Upper lobe of right lung (tissue), 1 donor: ENCODE results near the gene NCKAP5. TPM values are rescaled to one million over a fixed set of nuclear protein-coding genes. Genes with fewer than 3 reads are reported as not detected.
A peak's percentile ranks its signal among the peaks of the same experiment; 100 is the strongest.

ENCODE experiments used
- ATAC-seq: fragments of 200-7000 bp; cut with Tn5 transposase; one replicate; pipeline ENCODE4 v1.9.1; 2020; ENCODE audit warnings: mild to moderate bottlenecking, moderate library complexity
- DNase-seq: peaks from one replicate; pipeline ENCODE4 v3.0.0-alpha.2; 2020
- H3K27ac ChIP-seq: fragments of 200-600 bp; one replicate; pipeline ENCODE4 v1.8.0; 2022
- H3K27me3 ChIP-seq: fragments of 200-600 bp; one replicate; pipeline ENCODE4 v1.8.0; 2022; ENCODE audit warnings: mild to moderate bottlenecking
- H3K36me3 ChIP-seq: fragments of 200-600 bp; one replicate; pipeline ENCODE4 v1.8.0; 2022
- H3K4me1 ChIP-seq: fragments of 200-600 bp; one replicate; pipeline ENCODE4 v1.8.0; 2022
- H3K4me3 ChIP-seq: fragments of 200-600 bp; one replicate; pipeline ENCODE4 v1.8.0; 2022; ENCODE audit warnings: mild to moderate bottlenecking
- H3K9me3 ChIP-seq: fragments of 200-600 bp; one replicate; pipeline ENCODE4 v1.8.0; 2022
- intact Hi-C: fragments of 100-400 bp; cut with DNase I; formaldehyde crosslinking; loops from one replicate; pipeline ENCODE4 v1.11.0; 2022
- total RNA-seq: library from RNA; stranded (reverse); fragmentation: NEBNext Ultra II Directional; extraction: Animal tissue kit (Norgen Biotek cat#: 25700); gene quantifications from one replicate; pipeline ENCODE4 v1.2.1, GENCODE V29; 2021
- TF ChIP-seq, protein P1 (sequence below): fragments of 200-600 bp; IDR thresholded peaks from one replicate; pipeline ENCODE4 v1.8.0; 2022; ENCODE audit warnings: antibody characterized with exemption
- donor health status: DM: no; HTN: yes; CAD: no; lungs with severe emphysema.

The NCKAP5 gene
- total RNA-seq, 1 donor from 2014 or later, result 40.8 TPM

DNA sequence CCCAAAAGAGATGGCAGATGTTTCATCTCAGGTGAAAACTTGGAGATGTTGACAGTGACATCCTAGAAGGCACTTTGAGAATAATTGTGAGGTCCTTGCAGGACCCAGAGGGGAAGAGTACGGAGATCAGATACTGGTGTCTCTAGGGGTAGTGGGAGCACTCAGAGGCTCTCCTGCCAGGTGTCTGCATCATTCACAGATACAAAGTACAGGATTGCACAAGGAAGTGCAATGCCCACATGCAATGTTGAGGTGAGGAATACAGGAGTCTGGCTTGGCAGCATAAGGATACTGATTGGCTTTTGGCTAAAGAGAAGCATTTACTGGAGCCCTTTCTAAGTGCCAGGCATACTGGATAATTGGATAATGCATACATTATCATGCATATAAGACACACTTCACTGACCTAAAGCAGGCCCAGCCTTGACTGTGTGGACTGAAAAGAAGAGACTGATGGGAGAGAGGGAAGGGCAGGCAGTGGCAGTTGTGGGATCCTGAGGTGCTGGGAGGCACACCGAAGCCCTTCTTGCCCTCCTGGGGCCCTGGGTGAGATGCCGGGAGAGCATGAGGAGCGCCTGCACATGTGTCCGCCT lies 31.0 kb upstream of the NCKAP5 start:
- ATAC-seq, result no peak

DNA sequence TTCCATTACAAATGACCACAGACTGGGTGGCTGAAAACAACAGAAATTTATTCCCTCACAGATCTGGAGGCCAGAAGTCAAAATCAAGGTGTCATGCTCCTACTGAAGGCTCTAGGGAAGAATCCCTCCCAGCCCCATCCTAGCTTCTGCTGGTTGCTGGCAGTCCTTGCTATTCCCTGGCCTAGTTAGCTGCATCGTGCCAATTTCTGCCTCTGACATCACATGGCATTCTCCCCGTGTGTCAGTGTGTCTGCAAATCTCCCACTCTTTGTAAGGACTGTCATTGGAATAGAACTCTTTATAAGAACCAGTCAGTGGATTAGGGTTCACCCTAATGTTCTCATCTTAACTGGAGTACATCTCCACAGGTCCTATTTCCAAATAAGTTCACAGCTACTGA lies 30.5 kb upstream of the NCKAP5 start:
- H3K36me3 ChIP-seq, result no peaks in the 10 kb centered on the region
- no peak overlapping the region for H3K4me3 ChIP-seq
- intact Hi-C loops, result no loop called here
- H3K4me1 ChIP-seq, result no peaks in the 10 kb centered on the region
- DNase-seq (no peak), ATAC-seq (no peak)
- TF ChIP-seq, protein P1, sequence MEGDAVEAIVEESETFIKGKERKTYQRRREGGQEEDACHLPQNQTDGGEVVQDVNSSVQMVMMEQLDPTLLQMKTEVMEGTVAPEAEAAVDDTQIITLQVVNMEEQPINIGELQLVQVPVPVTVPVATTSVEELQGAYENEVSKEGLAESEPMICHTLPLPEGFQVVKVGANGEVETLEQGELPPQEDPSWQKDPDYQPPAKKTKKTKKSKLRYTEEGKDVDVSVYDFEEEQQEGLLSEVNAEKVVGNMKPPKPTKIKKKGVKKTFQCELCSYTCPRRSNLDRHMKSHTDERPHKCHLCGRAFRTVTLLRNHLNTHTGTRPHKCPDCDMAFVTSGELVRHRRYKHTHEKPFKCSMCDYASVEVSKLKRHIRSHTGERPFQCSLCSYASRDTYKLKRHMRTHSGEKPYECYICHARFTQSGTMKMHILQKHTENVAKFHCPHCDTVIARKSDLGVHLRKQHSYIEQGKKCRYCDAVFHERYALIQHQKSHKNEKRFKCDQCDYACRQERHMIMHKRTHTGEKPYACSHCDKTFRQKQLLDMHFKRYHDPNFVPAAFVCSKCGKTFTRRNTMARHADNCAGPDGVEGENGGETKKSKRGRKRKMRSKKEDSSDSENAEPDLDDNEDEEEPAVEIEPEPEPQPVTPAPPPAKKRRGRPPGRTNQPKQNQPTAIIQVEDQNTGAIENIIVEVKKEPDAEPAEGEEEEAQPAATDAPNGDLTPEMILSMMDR, result no peak
- H3K9me3 ChIP-seq, result no peaks in the 10 kb centered on the region
- H3K27me3 ChIP-seq, result no peaks in the 10 kb centered on the region
- H3K27ac ChIP-seq, result no peak overlapping the region

More for the DNA sequence above, 31.0 kb upstream of the NCKAP5 start:
- intact Hi-C loops, result no loop called here
- TF ChIP-seq, protein P1, result no peak
- Histone ChIP-seq H3K27me3 (no peaks in the 10 kb centered on the region), H3K36me3 (no peaks in the 10 kb centered on the region), H3K9me3 (no peaks in the 10 kb centered on the region), H3K4me3 (no peak overlapping the region), H3K4me1 (no peaks in the 10 kb centered on the region), H3K27ac (no peak overlapping the region)
- DNase-seq, result no peak

DNA sequence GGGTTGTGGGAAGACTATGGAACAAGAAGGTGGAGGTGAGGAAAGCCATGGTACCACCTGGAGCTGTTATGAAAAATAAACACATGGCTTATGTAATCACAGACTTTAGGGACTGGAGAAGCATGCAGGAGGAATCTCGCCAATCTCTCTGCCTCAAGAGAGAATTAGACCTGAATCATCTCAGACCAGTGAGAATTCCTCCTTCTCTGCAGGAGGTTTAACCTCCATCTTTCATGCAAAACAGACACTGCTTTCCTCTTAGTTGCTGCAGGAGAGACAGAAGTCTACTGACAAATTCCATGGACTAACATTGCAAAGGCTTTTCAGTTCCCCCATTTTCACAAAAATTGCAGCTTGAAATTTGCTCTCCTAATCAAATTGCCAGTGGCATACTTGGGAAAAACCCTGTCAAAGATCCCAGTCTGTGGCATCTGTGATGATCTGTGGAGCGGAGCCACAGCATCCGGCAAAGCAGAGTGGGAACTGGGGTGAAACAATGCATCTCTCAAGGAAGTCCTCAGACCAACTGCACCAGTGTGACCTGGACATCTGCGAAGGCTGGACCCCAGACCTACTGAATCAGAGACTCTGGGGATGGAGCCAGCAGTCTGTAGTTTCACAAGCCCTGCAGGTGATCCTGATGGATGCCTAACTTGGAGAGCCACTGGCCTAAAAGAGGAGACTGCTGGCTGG lies 28.6 kb upstream of the NCKAP5 start:
- H3K9me3 ChIP-seq, result no peaks in the 10 kb centered on the region
- DNase-seq (no peak), ATAC-seq (no peak)
- H3K4me1 ChIP-seq, result no peaks in the 10 kb centered on the region
- TF ChIP-seq, protein P1, result no peak
- no peak overlapping the region for H3K4me3 ChIP-seq
- no peak overlapping the region for H3K27ac ChIP-seq
- H3K36me3 ChIP-seq, result no peaks in the 10 kb centered on the region
- no peaks in the 10 kb centered on the region for H3K27me3 ChIP-seq
- intact Hi-C loops, result no loop called here

DNA sequence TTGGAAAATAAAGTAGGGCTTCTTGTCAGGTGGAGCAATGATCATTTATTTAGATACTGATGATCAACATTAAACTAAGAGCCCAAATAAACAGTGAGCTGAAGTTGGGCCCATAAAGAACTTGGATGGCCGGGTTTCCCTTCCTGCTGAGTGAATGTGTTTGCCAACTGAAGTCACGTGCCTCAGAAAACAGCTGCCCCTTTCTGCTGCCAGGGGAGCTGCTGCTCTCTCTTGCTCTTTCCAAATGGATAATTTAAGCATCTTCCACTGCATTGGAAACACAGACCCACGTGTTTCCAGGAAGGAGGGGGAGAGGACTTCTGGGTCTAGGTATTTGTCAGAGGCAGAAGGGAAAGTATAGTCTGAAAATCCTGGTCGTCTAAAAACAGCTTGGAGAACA lies 22.9 kb upstream of the NCKAP5 start:
- intact Hi-C loops, result no loop called here
- TF ChIP-seq, protein P1, result no peak
- Histone ChIP-seq H3K27me3 (no peaks in the 10 kb centered on the region), H3K4me1 (no peaks in the 10 kb centered on the region), H3K36me3 (no peaks in the 10 kb centered on the region), H3K4me3 (no peak overlapping the region), H3K27ac (no peak overlapping the region), H3K9me3 (no peaks in the 10 kb centered on the region)
- ATAC-seq, result peak; percentile 50
- no peak for DNase-seq

DNA sequence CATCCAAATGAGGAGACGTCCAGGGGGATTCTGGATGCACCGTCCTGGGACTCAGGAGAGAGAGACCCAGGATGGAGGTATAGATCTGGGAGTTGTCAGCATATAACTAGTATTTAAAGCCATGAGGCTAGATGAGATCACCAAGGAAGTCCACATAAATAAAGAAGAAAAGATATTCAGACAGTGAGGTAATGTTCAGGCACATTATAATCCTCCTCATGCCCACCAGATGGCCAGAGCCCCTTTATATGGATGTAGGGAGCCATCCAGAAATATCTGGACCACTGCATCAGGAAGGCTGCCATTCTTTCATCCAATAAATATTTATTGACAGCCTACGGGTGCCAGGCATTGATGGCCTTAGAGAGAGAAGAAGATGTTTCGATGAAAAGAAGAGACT lies 21.2 kb upstream of the NCKAP5 start:
- intact Hi-C loops, result no loop called here

More for the DNA sequence above, 21.2 kb upstream of the NCKAP5 start:
- Histone ChIP-seq H3K36me3 (no peaks in the 10 kb centered on the region), H3K27me3 (no peaks in the 10 kb centered on the region), H3K4me1 (no peaks in the 10 kb centered on the region), H3K9me3 (no peaks in the 10 kb centered on the region), H3K4me3 (no peak overlapping the region), H3K27ac (no peak overlapping the region)
- no peak for ATAC-seq
- no peak for DNase-seq
- TF ChIP-seq, protein P1, result no peak
